Mesenchymal stem cell (in vitro differentiated cells and primary cell): ENCODE measurements around the gene GCNA.

ENCODE experiments used
- DNase-seq: peaks from one replicate; pipeline ENCODE4 v3.0.0-alpha.2; 2013
- H2AFZ ChIP-seq: one replicate; pipeline ENCODE4 v1.6.1; 2013; ENCODE audit warnings: low read depth, mild to moderate bottlenecking, control low read depth, inconsistent platforms, low read length, moderate library complexity
- H2AK5ac ChIP-seq: 2 replicates; pipeline ENCODE4 v1.6.1; 2013; ENCODE audit warnings: low read length, moderate library complexity, mild to moderate bottlenecking, inconsistent platforms; ENCODE audit not compliant: severe bottlenecking
- H2BK120ac ChIP-seq: one replicate; pipeline ENCODE4 v1.6.1; 2013; ENCODE audit warnings: low read depth, mild to moderate bottlenecking, inconsistent platforms, low read length, moderate library complexity
- H2BK12ac ChIP-seq, 2 experiments: one replicate each; pipeline ENCODE4 v1.6.1; 2013; ENCODE audit warnings: inconsistent platforms in 2 of 2, low read length in 2 of 2, mild to moderate bottlenecking in 2 of 2, moderate library complexity in 2 of 2, control low read depth in 1 of 2
- H2BK15ac ChIP-seq: one replicate; pipeline ENCODE4 v1.6.1; 2013; ENCODE audit warnings: mild to moderate bottlenecking, low read depth, inconsistent platforms; ENCODE audit not compliant: poor library complexity, severe bottlenecking
- H2BK5ac ChIP-seq: 2 replicates; pipeline ENCODE4 v1.6.1; 2013; ENCODE audit warnings: low read depth, mild to moderate bottlenecking, low read length, control low read depth, inconsistent platforms; ENCODE audit not compliant: poor library complexity, severe bottlenecking
- H3K14ac ChIP-seq, 2 experiments: one replicate each; pipeline ENCODE4 v1.6.1; 2013; ENCODE audit warnings: inconsistent platforms in 2 of 2, low read length in 2 of 2, control low read depth in 1 of 2, mild to moderate bottlenecking in 1 of 2, moderate library complexity in 1 of 2
- H3K18ac ChIP-seq, 2 experiments: one replicate each; pipeline ENCODE4 v1.6.1; 2013; ENCODE audit warnings: inconsistent platforms in 2 of 2, low read length in 2 of 2, control low read depth in 1 of 2, low read depth in 1 of 2, mild to moderate bottlenecking in 1 of 2
- H3K23ac ChIP-seq, 2 experiments: one replicate each; pipeline ENCODE4 v1.6.1; 2013; ENCODE audit warnings: inconsistent platforms in 2 of 2, low read length in 2 of 2, mild to moderate bottlenecking in 2 of 2, moderate library complexity in 2 of 2, control low read depth in 1 of 2
- H3K27ac ChIP-seq: 2 replicates; pipeline ENCODE4 v1.5.1; 2013; ENCODE audit warnings: mild to moderate bottlenecking, moderate library complexity, low read length, control low read depth, inconsistent platforms; ENCODE audit not compliant: poor library complexity, severe bottlenecking
- H3K27me3 ChIP-seq, 2 experiments: 2 replicates each; pipeline versions ENCODE4 v1.6.1 to v1.7.0; 2013; ENCODE audit warnings: low read length in 2 of 2, mild to moderate bottlenecking in 2 of 2, moderate library complexity in 2 of 2, control low read depth in 1 of 2, inconsistent platforms in 1 of 2; ENCODE audit not compliant: control insufficient read depth in 1 of 2, insufficient read depth in 1 of 2
- H3K36me3 ChIP-seq, 2 experiments: 2 replicates each; pipeline versions ENCODE4 v1.6.1 to v1.7.0; 2013; ENCODE audit warnings: low read length in 2 of 2, control low read depth in 1 of 2, inconsistent platforms in 1 of 2, low read depth in 1 of 2, mild to moderate bottlenecking in 1 of 2; ENCODE audit not compliant: insufficient read depth in 2 of 2, control insufficient read depth in 1 of 2
- H3K4ac ChIP-seq, 2 experiments: one replicate each; pipeline ENCODE4 v1.6.1; 2013; ENCODE audit warnings: inconsistent platforms in 2 of 2, low read length in 2 of 2, mild to moderate bottlenecking in 2 of 2, moderate library complexity in 2 of 2, control low read depth in 1 of 2, low read depth in 1 of 2
- H3K4me1 ChIP-seq: 2 replicates; pipeline ENCODE4 v1.6.1; 2013; ENCODE audit warnings: low read depth, low read length, control low read depth; ENCODE audit not compliant: control insufficient read depth, insufficient read depth
- H3K4me2 ChIP-seq: 2 replicates; pipeline ENCODE4 v1.6.1; 2013; ENCODE audit warnings: low read length, mild to moderate bottlenecking, inconsistent platforms; ENCODE audit not compliant: poor library complexity, severe bottlenecking
- H3K4me3 ChIP-seq, 2 experiments: 2 replicates each; pipeline versions ENCODE4 v1.5.1 to v1.7.0; 2013; ENCODE audit warnings: low read length in 2 of 2, mild to moderate bottlenecking in 2 of 2, control low read depth in 1 of 2, low read depth in 1 of 2; ENCODE audit not compliant: insufficient read depth in 1 of 2
- H3K79me1 ChIP-seq: replicated peaks from 2 replicates; pipeline ENCODE4 v1.6.1; 2013; ENCODE audit warnings: mild to moderate bottlenecking, control low read depth, low read length, inconsistent platforms; ENCODE audit not compliant: poor library complexity, severe bottlenecking
- H3K9ac ChIP-seq: 2 replicates; pipeline ENCODE4 v1.7.0; 2013; ENCODE audit warnings: mild to moderate bottlenecking, low read length, moderate library complexity
- H3K9me3 ChIP-seq: 2 replicates; pipeline ENCODE4 v1.7.0; 2013; ENCODE audit warnings: mild to moderate bottlenecking, low read length; ENCODE audit not compliant: control insufficient read depth
- H4K8ac ChIP-seq: one replicate; pipeline ENCODE4 v1.6.1; 2013; ENCODE audit warnings: inconsistent platforms, mild to moderate bottlenecking, low read length, moderate library complexity
- H4K91ac ChIP-seq: one replicate; pipeline ENCODE4 v1.6.1; 2013; ENCODE audit warnings: mild to moderate bottlenecking, low read length, inconsistent platforms
- WGBS: methylation state at CpG from one replicate; pipeline ENCODE4 v1.1.7; 2013; ENCODE audit warnings: mixed read lengths; 5-methylcytosine and 5-hydroxymethylcytosine counted together

GCNA gene

DNA sequence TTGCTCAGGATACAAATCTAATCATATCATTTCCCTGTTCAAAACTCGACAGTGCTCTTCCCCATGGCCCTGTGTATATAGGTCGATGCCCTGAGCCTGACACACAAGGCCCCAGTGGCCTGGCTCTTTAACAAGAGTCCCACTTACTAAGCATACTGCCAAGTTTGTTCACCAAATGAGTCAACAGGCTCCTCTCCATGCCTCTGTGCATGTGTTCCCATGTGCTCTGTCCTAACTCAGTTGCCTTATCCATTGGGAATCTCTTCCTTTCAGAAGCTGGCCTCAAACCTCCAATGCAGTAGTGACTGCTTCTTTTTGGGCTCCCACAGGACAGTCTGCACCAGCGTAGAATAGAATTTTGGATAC, 59.0 kb downstream of the GCNA start:
- WGBS = 93% methylated on average over 2 of the region's 3 CpGs
- no peak overlapping the region for H4K8ac ChIP-seq
- no peak overlapping the region for H2BK12ac ChIP-seq

DNA sequence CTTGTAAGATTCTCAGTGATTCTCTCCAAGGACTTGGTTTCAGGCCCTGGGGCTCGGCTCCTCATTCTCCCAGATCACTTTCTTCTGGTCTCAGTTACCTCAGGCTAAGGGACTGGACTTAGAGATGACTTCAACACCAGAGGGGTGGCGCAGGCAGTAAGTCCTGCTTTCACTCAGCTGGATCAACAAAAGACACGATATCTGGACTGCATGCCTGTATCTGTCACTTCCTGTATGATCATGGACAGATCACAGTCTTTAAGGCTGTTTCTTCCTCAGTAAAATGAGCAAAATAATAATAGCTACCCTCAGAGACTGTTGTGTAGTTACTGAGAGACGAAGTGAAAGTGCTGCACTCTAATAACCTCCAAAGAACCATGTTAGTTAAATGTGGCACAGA, 59.6 kb downstream of the GCNA start:
- Histone ChIP-seq H2BK5ac (no peak overlapping the region), H2BK120ac (no peak overlapping the region), H2AFZ (no peak overlapping the region), H2AK5ac (no peak overlapping the region), H4K8ac (no peak overlapping the region), H3K9me3 (no peaks in the 10 kb centered on the region), H3K4me2 (no peak overlapping the region), H4K91ac (no peak overlapping the region), H3K18ac (peak overlapping the region in 1 of 2 experiments; percentile 21), H3K27ac (no peak overlapping the region), H3K36me3 (no peaks in the 10 kb centered on the region), H3K4me1 (no peaks in the 10 kb centered on the region), H3K27me3 (peaks cover 0 to 13% of the 10 kb centered on the region in 2 experiments), H2BK12ac (no peak overlapping the region), H3K79me1 (no peaks in the 10 kb centered on the region), H3K9ac (peak overlapping the region; percentile 67), H3K4me3 (peak overlapping the region in 1 of 2 experiments; percentile 34), H3K14ac (no peak overlapping the region), H2BK15ac (no peak overlapping the region), H3K23ac (no peak overlapping the region), H3K4ac (no peak overlapping the region)
- 74% methylated on average over 2 of the region's 4 CpGs for WGBS
- peak; percentile 43 for DNase-seq

More for the DNA sequence above, 59.0 kb downstream of the GCNA start:
- Histone ChIP-seq H3K4ac (no peak overlapping the region), H2BK120ac (no peak overlapping the region), H3K79me1 (no peaks in the 10 kb centered on the region), H3K27me3 (peaks cover 0 to 13% of the 10 kb centered on the region in 2 experiments), H3K9ac (no peak overlapping the region), H3K27ac (no peak overlapping the region), H2AFZ (no peak overlapping the region), H2AK5ac (no peak overlapping the region), H3K18ac (no peak overlapping the region), H4K91ac (no peak overlapping the region), H3K23ac (no peak overlapping the region), H2BK5ac (no peak overlapping the region), H3K4me3 (no peak overlapping the region), H3K4me2 (no peak overlapping the region), H2BK15ac (no peak overlapping the region), H3K14ac (no peak overlapping the region), H3K9me3 (no peaks in the 10 kb centered on the region), H3K36me3 (no peaks in the 10 kb centered on the region), H3K4me1 (no peaks in the 10 kb centered on the region)
- DNase-seq = no peak

DNA sequence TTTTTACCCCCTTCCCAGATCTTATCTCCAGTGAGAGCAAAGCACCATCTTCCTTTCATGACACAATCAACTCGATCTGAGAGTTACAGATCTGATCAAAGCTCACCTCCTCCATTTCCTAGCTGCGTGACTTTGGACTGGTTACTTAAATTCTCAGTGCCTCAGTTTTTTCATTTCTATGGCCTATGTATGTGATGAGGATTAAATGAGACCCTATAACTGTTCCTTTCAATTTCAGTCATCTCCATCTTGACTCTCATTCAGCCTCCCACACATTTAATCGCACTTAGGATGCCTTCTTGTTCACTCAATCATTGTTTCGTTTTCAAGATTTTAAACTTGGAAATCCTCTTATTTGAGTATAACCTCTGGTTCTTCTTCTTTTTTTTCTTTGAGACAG, 60.2 kb downstream of the GCNA start:
- Histone ChIP-seq H2BK120ac (no peak overlapping the region), H3K4me3 (peak overlapping the region in 1 of 2 experiments; percentile 34)
- 85% methylated on average over 3 of the region's 4 CpGs for WGBS

DNA sequence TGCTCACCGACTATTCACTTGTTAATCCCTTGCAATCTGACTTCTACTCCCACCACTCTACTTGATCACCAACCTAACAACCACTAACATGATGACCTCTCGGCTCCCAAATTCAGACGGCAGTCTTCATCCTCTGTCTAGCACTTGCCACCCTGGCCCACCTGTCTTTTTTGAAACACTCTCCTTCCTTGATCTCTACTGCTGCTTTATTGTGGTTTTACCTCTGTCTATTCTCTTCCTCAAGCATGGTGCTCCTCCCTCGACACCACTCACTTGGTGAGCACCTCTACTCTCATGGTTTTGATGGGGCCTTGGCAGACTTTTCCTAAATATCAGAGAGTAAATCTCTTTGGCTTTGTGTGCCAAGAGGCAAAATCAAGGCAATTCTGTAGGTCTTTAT, 61.8 kb downstream of the GCNA start:
- Histone ChIP-seq H3K79me1 (no peaks in the 10 kb centered on the region), H3K18ac (no peak overlapping the region), H3K9me3 (no peaks in the 10 kb centered on the region), H3K27me3 (peaks cover 0 to 13% of the 10 kb centered on the region in 2 experiments), H3K4me1 (no peaks in the 10 kb centered on the region), H3K14ac (no peak overlapping the region), H2BK120ac (no peak overlapping the region), H3K4me2 (no peak overlapping the region), H2AK5ac (no peak overlapping the region), H2BK5ac (no peak overlapping the region), H3K4ac (no peak overlapping the region), H3K4me3 (no peak overlapping the region), H3K27ac (no peak overlapping the region), H4K91ac (no peak overlapping the region), H3K36me3 (no peaks in the 10 kb centered on the region), H4K8ac (no peak overlapping the region), H2BK15ac (no peak overlapping the region), H2BK12ac (no peak overlapping the region), H3K23ac (no peak overlapping the region), H3K9ac (no peak overlapping the region), H2AFZ (no peak overlapping the region)
- DNase-seq = no peak
- 92% methylated on average over 3 of the region's 4 CpGs for WGBS

More for the DNA sequence above, 60.2 kb downstream of the GCNA start:
- H3K14ac ChIP-seq = no peak overlapping the region
- no peak overlapping the region for H2AFZ ChIP-seq
- peak overlapping the region; percentile 67 for H3K9ac ChIP-seq
- no peak overlapping the region for H3K23ac ChIP-seq
- H2BK15ac ChIP-seq = no peak overlapping the region
- no peak overlapping the region for H3K4ac ChIP-seq
- H3K18ac ChIP-seq = no peak overlapping the region
- no peaks in the 10 kb centered on the region for H3K79me1 ChIP-seq
- no peak overlapping the region for H2BK12ac ChIP-seq
- no peak overlapping the region for H3K4me2 ChIP-seq
- H3K4me1 ChIP-seq = no peaks in the 10 kb centered on the region
- H4K91ac ChIP-seq = no peak overlapping the region
- H3K27me3 ChIP-seq = peaks cover 0 to 13% of the 10 kb centered on the region in 2 experiments
- H4K8ac ChIP-seq = no peak overlapping the region
- no peak overlapping the region for H2BK5ac ChIP-seq
- H3K36me3 ChIP-seq = no peaks in the 10 kb centered on the region
- H3K9me3 ChIP-seq = no peaks in the 10 kb centered on the region
- no peak overlapping the region for H2AK5ac ChIP-seq
- H3K27ac ChIP-seq = no peak overlapping the region
- no peak for DNase-seq
